DMS79 treated with DMSO at 0.1 percent for 48 hours (cell line): Measurements from ENCODE around the gene RBM47.
"Not testable (repeated sequence)": the region's sequence is repeated elsewhere in the genome, so short reads cannot be mapped to it uniquely, and the experiment has no call there.

ENCODE experiments used
- DNase-seq: peaks from one replicate; lab custom pipeline; 2025; lab: John Stamatoyannopoulos, UW

The RBM47 gene

GRCh38 chr4:40441430-40441829 is 188.2 kb downstream of the RBM47 start:
- DNase-seq, result no peak

GRCh38 chr4:40439519-40439918 is 190.1 kb downstream of the RBM47 start:
- no peak for DNase-seq

GRCh38 chr4:40438384-40439026 is 191.2 kb downstream of the RBM47 start:
- DNase-seq, result no peak

- no peak for DNase-seq
Measured at GRCh38 chr4:40437741-40438383, 191.8 kb downstream of the RBM47 start.

- DNase-seq, result not testable (repeated sequence)
Measured at GRCh38 chr4:40435306-40435705, 194.4 kb downstream of the RBM47 start.

GRCh38 chr4:40434126-40434687 is 195.5 kb downstream of the RBM47 start:
- no peak for DNase-seq

GRCh38 chr4:40432504-40432903 is 197.2 kb downstream of the RBM47 start:
- DNase-seq, result no peak

- not testable (repeated sequence) for DNase-seq
Measured at GRCh38 chr4:40427871-40428270, 201.8 kb downstream of the RBM47 start.

- no peak for DNase-seq
Measured at GRCh38 chr4:40427128-40427527, 202.5 kb downstream of the RBM47 start.

GRCh38 chr4:40425799-40426574 is 203.7 kb downstream of the RBM47 start:
- no peak for DNase-seq

GRCh38 chr4:40423735-40424134 is 205.9 kb downstream of the RBM47 start:
- DNase-seq, result no peak

GRCh38 chr4:40421839-40422708 is 207.6 kb downstream of the RBM47 start:
- no peak for DNase-seq

- no peak for DNase-seq
Measured at GRCh38 chr4:40419231-40419912, 210.3 kb downstream of the RBM47 start.

- no peak for DNase-seq
Measured at GRCh38 chr4:40418430-40419230, 211.0 kb downstream of the RBM47 start.

GRCh38 chr4:40417941-40418340 is 211.7 kb downstream of the RBM47 start:
- no peak for DNase-seq

- no peak for DNase-seq
Measured at GRCh38 chr4:40414673-40415072, 215.0 kb downstream of the RBM47 start.

GRCh38 chr4:40412866-40413795 is 216.5 kb downstream of the RBM47 start:
- DNase-seq, result no peak

GRCh38 chr4:40412388-40412787 is 217.3 kb downstream of the RBM47 start:
- DNase-seq, result no peak

- no peak for DNase-seq
Measured at GRCh38 chr4:40409835-40410234, 219.8 kb downstream of the RBM47 start.
